ENCODE results near the gene EMC1.

The EMC1 gene

GRCh38 chr1:19199329-19199968, 51.9 kb downstream of the EMC1 start:
- CTCF ChIA-PET: interaction anchor here (0.8 to 2.8 kb wide), 5 partner anchors 9 to 42 kb away, joined by 3 to 7 read pairs (median 3); no protein-coding TSS in a partner anchor

GRCh38 chr1:19198820-19199219, 52.5 kb downstream of the EMC1 start:
- POLR2A ChIA-PET: no interaction called here
- no peak for TF ChIP-seq CTCF (IDR thresholded peaks at IDR 0.05; ENCODE audit: control extremely low read depth, extremely low read depth, low read depth, missing control alignments)
- CTCF ChIA-PET: interaction anchor here (0.8 to 2.8 kb wide), 2 partner anchors 10 to 33 kb away, joined by 3 to 7 read pairs; no protein-coding TSS in a partner anchor
- DNase-seq (ENCODE audit: extremely low spot score): no peak

More at GRCh38 chr1:19199329-19199968, 51.9 kb downstream of the EMC1 start:
- TF ChIP-seq CTCF (IDR thresholded peaks at IDR 0.05; ENCODE audit: control extremely low read depth, extremely low read depth, low read depth, missing control alignments): no peak
- DNase-seq (ENCODE audit: extremely low spot score): no peak
- POLR2A ChIA-PET: no interaction called here

- no peak for TF ChIP-seq CTCF (IDR thresholded peaks at IDR 0.05; ENCODE audit: control extremely low read depth, extremely low read depth, low read depth, missing control alignments)
- ChIA-PET POLR2A (no interaction called here), CTCF (interaction anchor here (0.7 to 2.8 kb wide), 3 partner anchors 28 to 43 kb away, joined by 3 to 7 read pairs (median 5); no protein-coding TSS in a partner anchor)
- DNase-seq (ENCODE audit: extremely low spot score): no peak
Observed at GRCh38 chr1:19197845-19198244, 53.5 kb downstream of the EMC1 start.

GRCh38 chr1:19196331-19196730, 55.0 kb downstream of the EMC1 start:
- ChIA-PET POLR2A (no interaction called here), CTCF (interaction anchor here (1.3 to 2.0 kb wide), 2 partner anchors 15 to 22 kb away, joined by 4 read pairs; no protein-coding TSS in a partner anchor)
- no peak for TF ChIP-seq CTCF (IDR thresholded peaks at IDR 0.05; ENCODE audit: control extremely low read depth, extremely low read depth, low read depth, missing control alignments)
- DNase-seq (ENCODE audit: extremely low spot score): no peak

GRCh38 chr1:19193004-19193403, 58.3 kb downstream of the EMC1 start:
- ChIA-PET CTCF (no interaction called here), POLR2A (interaction anchor here (0.7 kb wide), 1 partner anchor 97 kb away, joined by 3 read pairs; no protein-coding TSS in a partner anchor)
- no peak for DNase-seq (ENCODE audit: extremely low spot score)
- TF ChIP-seq CTCF (IDR thresholded peaks at IDR 0.05; ENCODE audit: control extremely low read depth, extremely low read depth, low read depth, missing control alignments): no peak

- no peak for TF ChIP-seq CTCF (IDR thresholded peaks at IDR 0.05; ENCODE audit: control extremely low read depth, extremely low read depth, low read depth, missing control alignments)
- ChIA-PET POLR2A (no interaction called here), CTCF (no interaction called here)
- DNase-seq (ENCODE audit: extremely low spot score): no peak
Observed at GRCh38 chr1:19191811-19192210, 59.5 kb downstream of the EMC1 start.

Data from GM10248 (cell line).